Brain pericyte (primary cell): ENCODE results near the gene TBC1D16.
"Not testable (repeated sequence)": the region's sequence is repeated elsewhere in the genome, so short reads cannot be mapped to it uniquely, and the experiment has no call there.

Experiments
- DNase-seq: peaks from one replicate; pipeline ENCODE4 v3.0.0-alpha.2; 2012; ENCODE audit warnings: low read depth, low spot score

The TBC1D16 gene

GRCh38 chr17:80003969-80004368, 31.7 kb downstream of the TBC1D16 start:
- no peak for DNase-seq

- no peak for DNase-seq
Observed at GRCh38 chr17:80002690-80003490, 32.8 kb downstream of the TBC1D16 start.

- no peak for DNase-seq
Observed at GRCh38 chr17:80002070-80002641, 33.5 kb downstream of the TBC1D16 start.

- no peak for DNase-seq
Observed at GRCh38 chr17:80000981-80001775, 34.5 kb downstream of the TBC1D16 start.

GRCh38 chr17:80000136-80000535, 35.5 kb downstream of the TBC1D16 start:
- DNase-seq: no peak

GRCh38 chr17:79997011-79997660, 38.5 kb downstream of the TBC1D16 start:
- no peak for DNase-seq

GRCh38 chr17:79996291-79996690, 39.4 kb downstream of the TBC1D16 start:
- no peak for DNase-seq

GRCh38 chr17:79995696-79996095, 40.0 kb downstream of the TBC1D16 start:
- DNase-seq: no peak

GRCh38 chr17:79994602-79995001, 41.1 kb downstream of the TBC1D16 start:
- DNase-seq: no peak

- DNase-seq: not testable (repeated sequence)
Observed at GRCh38 chr17:79994228-79994569, 41.5 kb downstream of the TBC1D16 start.

- peak; percentile 89 for DNase-seq
Observed at GRCh38 chr17:79993390-79994227, 42.1 kb downstream of the TBC1D16 start.

GRCh38 chr17:79992649-79993389, 42.9 kb downstream of the TBC1D16 start:
- DNase-seq: no peak

GRCh38 chr17:79991924-79992648, 43.6 kb downstream of the TBC1D16 start:
- no peak for DNase-seq

GRCh38 chr17:79991140-79991923, 44.3 kb downstream of the TBC1D16 start:
- DNase-seq: no peak

GRCh38 chr17:79990704-79991103, 45.0 kb downstream of the TBC1D16 start:
- no peak for DNase-seq

- DNase-seq: no peak
Observed at GRCh38 chr17:79990051-79990592, 45.5 kb downstream of the TBC1D16 start.

GRCh38 chr17:79989106-79989835, 46.4 kb downstream of the TBC1D16 start:
- no peak for DNase-seq
